Measurements from ENCODE around the gene ITGBL1.

GRCh38 chr13:101639711-101640110 is 187.2 kb downstream of the ITGBL1 start:
- TF ChIP-seq CTCF (IDR thresholded peaks at IDR 0.05) = no peak
- no peak for TF ChIP-seq POLR2A (IDR thresholded peaks at IDR 0.05)
- no peak for TF ChIP-seq POLR2AphosphoS5 (IDR thresholded peaks at IDR 0.05)

Data from sigmoid colon (tissue), 4 donors.